ENCODE data around the gene RASIP1.

DNA sequence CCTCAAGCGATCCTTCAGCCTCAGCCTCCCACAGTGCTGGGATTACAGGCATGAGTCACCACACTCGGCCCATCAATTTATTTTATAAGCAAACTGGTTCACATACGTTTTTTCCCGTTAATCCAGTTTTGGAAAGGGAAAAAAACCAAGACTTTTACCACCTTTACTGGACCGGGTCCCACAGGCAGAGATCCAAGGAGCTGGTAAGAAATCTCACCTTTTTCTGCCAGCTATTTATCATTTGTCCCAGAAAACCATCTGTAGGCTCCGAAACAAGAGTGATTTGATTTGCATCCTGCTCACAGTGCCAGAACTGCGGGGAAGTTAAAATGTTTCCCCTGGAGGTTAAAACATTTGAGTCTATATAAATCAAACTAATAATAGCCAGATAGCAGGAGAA is 51.0 kb downstream of the RASIP1 start:
- TF ChIP-seq, protein P1, sequence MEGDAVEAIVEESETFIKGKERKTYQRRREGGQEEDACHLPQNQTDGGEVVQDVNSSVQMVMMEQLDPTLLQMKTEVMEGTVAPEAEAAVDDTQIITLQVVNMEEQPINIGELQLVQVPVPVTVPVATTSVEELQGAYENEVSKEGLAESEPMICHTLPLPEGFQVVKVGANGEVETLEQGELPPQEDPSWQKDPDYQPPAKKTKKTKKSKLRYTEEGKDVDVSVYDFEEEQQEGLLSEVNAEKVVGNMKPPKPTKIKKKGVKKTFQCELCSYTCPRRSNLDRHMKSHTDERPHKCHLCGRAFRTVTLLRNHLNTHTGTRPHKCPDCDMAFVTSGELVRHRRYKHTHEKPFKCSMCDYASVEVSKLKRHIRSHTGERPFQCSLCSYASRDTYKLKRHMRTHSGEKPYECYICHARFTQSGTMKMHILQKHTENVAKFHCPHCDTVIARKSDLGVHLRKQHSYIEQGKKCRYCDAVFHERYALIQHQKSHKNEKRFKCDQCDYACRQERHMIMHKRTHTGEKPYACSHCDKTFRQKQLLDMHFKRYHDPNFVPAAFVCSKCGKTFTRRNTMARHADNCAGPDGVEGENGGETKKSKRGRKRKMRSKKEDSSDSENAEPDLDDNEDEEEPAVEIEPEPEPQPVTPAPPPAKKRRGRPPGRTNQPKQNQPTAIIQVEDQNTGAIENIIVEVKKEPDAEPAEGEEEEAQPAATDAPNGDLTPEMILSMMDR (conservative IDR thresholded peaks at IDR 0.05) = no peak
- TF ChIP-seq ZFX (IDR thresholded peaks at IDR 0.05) = no peak

All from C4-2B (cell line).